HCT116 (cell line): ENCODE measurements around the gene ARHGAP9. TPM values are rescaled to one million over a fixed set of nuclear protein-coding genes. Genes with fewer than 3 reads are reported as not detected.

Experiments used
- ATAC-seq: fragments of 200-7000 bp; cut with Tn5 transposase; 2 replicates; pipeline ENCODE4 v1.9.1; 2020; ENCODE audit warnings: mild to moderate bottlenecking, moderate library complexity
- BruUV-seq: library from RNA; stranded (reverse); fragments of 400-500 nt; replicated peaks from 2 replicates; lab custom pipeline; 2021; lab: Mats Ljungman, UMichigan
- CTCF ChIA-PET: fragments of 300-600 bp; sonication (Branson Sonifier 250); formaldehyde crosslinking; loops from one replicate; lab custom pipeline; 2021; ENCODE audit warnings: antibody characterized with exemption; lab: Charles Lee
- POLR2A ChIA-PET: fragments of 300-600, 350-600 bp; sonication (Branson Sonifier 250); formaldehyde crosslinking; loops from one replicate; lab custom pipeline; 2021; ENCODE audit warnings: antibody characterized with exemption; lab: Charles Lee
- RAD21 ChIA-PET, 2 experiments: fragments of 300-600 bp; sonication (Branson Sonifier 250); formaldehyde crosslinking; loops; one replicate each; lab custom pipeline; 2023; ENCODE audit warnings: low total read pairs in 2 of 2; ENCODE audit not compliant: uncharacterized antibody in 2 of 2, unreplicated experiment in 2 of 2, low non-redundant PET in 1 of 2; lab: Charles Lee
- DNase-seq: peaks from one replicate; pipeline ENCODE4 v3.0.0-alpha.2; 2010; ENCODE audit warnings: low read depth, low spot score
- H2AFZ ChIP-seq: fragments of 200-600 bp; shearing (Covaris generic), sonication (generic); 2 replicates; pipeline ENCODE4 v1.6.1; 2017; ENCODE audit warnings: low read depth, mixed run types, mixed read lengths, antibody characterized with exemption, low read length; ENCODE audit not compliant: poor library complexity, severe bottlenecking
- H3K27ac ChIP-seq: 2 replicates; pipeline ENCODE4 v1.5.1; 2012; ENCODE audit warnings: low read depth, low read length
- H3K27me3 ChIP-seq: fragments of 200-600 bp; sonication (generic); 2 replicates; pipeline ENCODE4 v1.6.1; 2016; ENCODE audit warnings: mixed run types, low read length, mixed read lengths; ENCODE audit not compliant: insufficient read depth
- H3K36me3 ChIP-seq, 2 experiments: fragments of 200-500 bp in 1 of 2; fragments of 200-600 bp in 1 of 2; sonication (Bioruptor generic) in 1 of 2; sonication (generic) in 1 of 2; 2 replicates each; pipeline versions ENCODE4 v1.5.1 to v1.6.1; 2014 to 2016; ENCODE audit warnings: low read length in 2 of 2, inconsistent platforms in 1 of 2, mixed read lengths in 1 of 2, mixed run types in 1 of 2; ENCODE audit not compliant: insufficient read depth in 2 of 2, control insufficient read depth in 1 of 2
- H3K4me1 ChIP-seq, 2 experiments: fragments of 200-600 bp in 1 of 2; sonication (generic) in 1 of 2; 2 replicates each; pipeline versions ENCODE4 v1.5.1 to v1.6.1; 2012 to 2017; ENCODE audit warnings: low read length in 2 of 2, inconsistent platforms in 1 of 2, mild to moderate bottlenecking in 1 of 2, mixed read lengths in 1 of 2, mixed run types in 1 of 2, moderate library complexity in 1 of 2; ENCODE audit not compliant: insufficient read depth in 2 of 2, control insufficient read depth in 1 of 2
- H3K4me2 ChIP-seq: fragments of 200-600 bp; sonication (generic); 2 replicates; pipeline ENCODE4 v1.6.1; 2017; ENCODE audit warnings: mixed run types, low read length, mixed read lengths
- H3K4me3 ChIP-seq, 2 experiments: fragments of 200-600 bp in 1 of 2; sonication (generic) in 1 of 2; replicated peaks in 1 of 2; 2 replicates each; pipeline ENCODE4 v1.5.1; 2011 to 2016; ENCODE audit warnings: low read length in 2 of 2, control low read depth in 1 of 2, low read depth in 1 of 2, mild to moderate bottlenecking in 1 of 2, mixed read lengths in 1 of 2, mixed run types in 1 of 2
- H3K79me2 ChIP-seq: fragments of 200-600 bp; sonication (generic); 2 replicates; pipeline ENCODE4 v1.6.1; 2017; ENCODE audit warnings: mild to moderate bottlenecking, mixed run types, low read length, moderate library complexity, mixed read lengths; ENCODE audit not compliant: insufficient read depth
- H3K9ac ChIP-seq: fragments of 200-600 bp; sonication (generic); 2 replicates; pipeline ENCODE4 v1.6.1; 2016; ENCODE audit warnings: low read length, mixed read lengths
- H3K9me2 ChIP-seq: fragments of 200-600 bp; sonication (generic), shearing (Covaris generic); 2 replicates; pipeline ENCODE4 v1.6.1; 2017; ENCODE audit warnings: mixed run types, mild to moderate bottlenecking, moderate library complexity; ENCODE audit not compliant: insufficient read depth
- H3K9me3 ChIP-seq, 2 experiments: fragments of 200-500 bp in 1 of 2; fragments of 200-600 bp in 1 of 2; sonication (Bioruptor generic) in 1 of 2; sonication (generic) in 1 of 2; 2 replicates each; pipeline ENCODE4 v1.6.1; 2014 to 2017; ENCODE audit warnings: low read length in 2 of 2, mixed read lengths in 2 of 2, inconsistent platforms in 1 of 2, low read depth in 1 of 2, mild to moderate bottlenecking in 1 of 2, mixed run types in 1 of 2, moderate library complexity in 1 of 2; ENCODE audit not compliant: control insufficient read depth in 1 of 2, insufficient read depth in 1 of 2
- H4K20me1 ChIP-seq: fragments of 200-600 bp; sonication (generic), shearing (Covaris generic); 2 replicates; pipeline ENCODE4 v1.6.1; 2017; ENCODE audit warnings: mixed run types, mild to moderate bottlenecking, moderate library complexity; ENCODE audit not compliant: insufficient read depth
- CBX3 ChIP-seq: IDR thresholded peaks from 2 replicates; pipeline ENCODE4 v1.6.1; 2012; ENCODE audit warnings: low read depth
- CEBPB ChIP-seq: IDR thresholded peaks from 2 replicates; pipeline ENCODE4 v1.6.1; 2012; ENCODE audit warnings: low read depth
- EGR1 ChIP-seq: IDR thresholded peaks from 2 replicates; pipeline ENCODE4 v1.6.1; 2012; ENCODE audit warnings: low read depth
- EZH2 ChIP-seq: fragments of 200-600 bp; sonication (generic); IDR thresholded peaks from 2 replicates; pipeline ENCODE4 v1.6.1; 2017; ENCODE audit warnings: antibody characterized with exemption, mixed run types
- FOSL1 ChIP-seq: IDR thresholded peaks from 2 replicates; pipeline ENCODE4 v1.6.1; 2012; ENCODE audit warnings: low read depth
- MAX ChIP-seq: IDR thresholded peaks from 2 replicates; pipeline ENCODE4 v1.6.1; 2012
- POLR2A ChIP-seq: IDR thresholded peaks from 2 replicates; pipeline ENCODE4 v1.7.0; 2011; ENCODE audit warnings: borderline replicate concordance; ENCODE audit not compliant: insufficient read depth, insufficient read length; ENCODE audit errors: extremely low read depth
- POLR2AphosphoS5 ChIP-seq: IDR thresholded peaks from 2 replicates; pipeline ENCODE4 v1.6.1; 2011; ENCODE audit warnings: mild to moderate bottlenecking, low read depth, low read length, moderate library complexity
- REST ChIP-seq: IDR thresholded peaks from 2 replicates; pipeline ENCODE4 v1.6.1; 2012; ENCODE audit warnings: low read depth
- intact Hi-C: fragments of 100-400 bp; cut with micrococcal nuclease; formaldehyde crosslinking; loops from 2 replicates; pipeline ENCODE4 v1.10.0; 2022
- total RNA-seq: library from RNA; stranded (reverse); gene quantifications from one replicate; pipeline ENCODE4 v1.2.1, GENCODE V29; 2021; ENCODE audit not compliant: unreplicated experiment

Gene ARHGAP9
- total RNA-seq, 1 experiment from 2014 or later, result 0.84 TPM

- Histone ChIP-seq H3K27ac (no peak overlapping the region), H3K9me2 (no peaks in the 10 kb centered on the region), H3K4me3 (no peak overlapping the region), H3K9ac (no peak overlapping the region), H3K36me3 (no peaks in the 10 kb centered on the region), H4K20me1 (no peaks in the 10 kb centered on the region), H2AFZ (no peak overlapping the region), H3K9me3 (no peaks in the 10 kb centered on the region), H3K27me3 (no peaks in the 10 kb centered on the region), H3K79me2 (no peaks in the 10 kb centered on the region), H3K4me2 (no peak overlapping the region), H3K4me1 (peaks cover 0 to 9% of the 10 kb centered on the region in 2 experiments; a peak in 1 of 4 replicates)
- intact Hi-C loops, result no loop called here
- RAD21 ChIA-PET, result no interaction called here
- TF ChIP-seq CEBPB (no peak), FOSL1 (no peak), REST (no peak), POLR2A (no peak), POLR2AphosphoS5 (no peak), EGR1 (no peak), MAX (no peak), EZH2 (no peak), CBX3 (no peak)
- DNase-seq (no peak), ATAC-seq (no peak)
- no TSS peak for BruUV-seq
- CTCF ChIA-PET, result no interaction called here
- POLR2A ChIA-PET, result no interaction called here
Observed at GRCh38 chr12:57448669-57449068, 31.0 kb downstream of the ARHGAP9 start.
